ENCODE results near the gene ZNF362.
"Not testable (repeated sequence)": the region's sequence is repeated elsewhere in the genome, so short reads cannot be mapped to it uniquely, and the experiment has no call there.

ZNF362 gene

DNA sequence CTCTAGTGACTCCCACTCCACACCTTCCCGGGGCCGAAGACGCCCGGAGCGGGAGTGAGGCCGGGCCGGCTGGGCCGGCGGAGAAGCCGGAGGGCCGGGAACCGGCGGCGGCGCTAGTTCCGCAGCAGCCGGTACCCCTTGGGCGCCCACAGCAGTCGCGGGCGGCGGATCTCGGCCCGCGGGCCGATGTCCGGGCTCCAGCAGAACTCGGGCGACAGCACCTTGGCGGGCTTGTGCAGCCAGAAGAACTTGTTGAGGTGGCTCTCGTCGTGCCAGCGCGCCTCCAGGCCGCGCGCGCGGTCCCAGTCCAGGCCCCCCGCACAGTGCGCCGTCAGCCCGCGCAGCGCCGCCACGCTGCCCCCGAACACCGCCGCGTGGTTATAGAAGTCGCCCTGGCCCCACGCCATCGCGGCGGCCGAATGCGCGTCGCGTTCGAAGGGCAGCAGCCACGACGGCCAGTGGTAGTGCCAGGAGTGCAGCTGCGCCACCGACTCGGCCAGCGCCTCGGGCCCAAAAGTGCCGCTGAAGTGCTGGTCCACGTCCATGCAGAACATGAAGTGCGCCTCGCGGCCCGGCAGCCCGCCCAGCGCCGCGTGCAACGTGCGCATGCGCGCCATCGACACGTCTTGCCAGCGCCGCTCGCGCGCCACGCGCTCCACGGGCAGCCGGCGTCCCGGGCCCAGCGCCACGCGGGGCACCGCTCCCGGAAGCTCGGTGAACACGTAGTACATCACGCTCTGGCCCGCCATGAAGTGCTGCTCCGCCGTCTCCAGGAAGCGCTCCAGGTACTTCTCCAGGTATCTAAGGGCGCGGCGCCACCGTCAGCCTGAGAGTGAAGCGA lies 50.6 kb downstream of the ZNF362 start:
- Histone ChIP-seq H3K9me3 (ENCODE audit: control insufficient read depth, insufficient read depth, low read depth, low read length) (no peaks in the 10 kb centered on the region), H3K4me1 (ENCODE audit: control insufficient read depth, insufficient read depth, low read length) (no peaks in the 10 kb centered on the region), H3K27ac (ENCODE audit: extremely low read depth, low read depth, low read length) (no peak overlapping the region), H3K4me3 (ENCODE audit: low read depth, low read length) (no peak overlapping the region), H3K36me3 (ENCODE audit: control insufficient read depth in 2 of 2, insufficient read depth in 1 of 2, low read length in 2 of 2) (no peaks in the 10 kb centered on the region; a peak in 1 of 3 replicates)
- ChIA-PET CTCF (interaction anchor here (0.8 kb wide), 1 partner anchor 149 kb away, joined by 3 read pairs; no protein-coding TSS in a partner anchor), POLR2A (no interaction called here)
- TF ChIP-seq ZNF548 (tag by site-specific recombination; IDR thresholded peaks at IDR 0.05), result no peak
- TF ChIP-seq ZSCAN16 (tag by site-specific recombination; IDR thresholded peaks at IDR 0.05), result no peak
- TF ChIP-seq ZNF701 (tag by site-specific recombination; IDR thresholded peaks at IDR 0.05), result no peak

GRCh38 chr1:33307494-33307864 lies 51.2 kb downstream of the ZNF362 start:
- Histone ChIP-seq H3K27ac (ENCODE audit: extremely low read depth, low read depth, low read length) (no peak overlapping the region), H3K4me1 (ENCODE audit: control insufficient read depth, insufficient read depth, low read length) (no peaks in the 10 kb centered on the region), H3K36me3 (ENCODE audit: control insufficient read depth in 2 of 2, insufficient read depth in 1 of 2, low read length in 2 of 2) (no peaks in the 10 kb centered on the region), H3K9me3 (ENCODE audit: control insufficient read depth, insufficient read depth, low read depth, low read length) (no peaks in the 10 kb centered on the region), H3K4me3 (ENCODE audit: low read depth, low read length) (no peak overlapping the region)
- ChIA-PET CTCF (no interaction called here), POLR2A (no interaction called here)
- TF ChIP-seq ZIC2 (tag by site-specific recombination; IDR thresholded peaks at IDR 0.05), result no peak
- no peak for TF ChIP-seq YY1 (tag by site-specific recombination; IDR thresholded peaks at IDR 0.05)
- no peak for TF ChIP-seq ZNF426 (tag by site-specific recombination; IDR thresholded peaks at IDR 0.05)

DNA sequence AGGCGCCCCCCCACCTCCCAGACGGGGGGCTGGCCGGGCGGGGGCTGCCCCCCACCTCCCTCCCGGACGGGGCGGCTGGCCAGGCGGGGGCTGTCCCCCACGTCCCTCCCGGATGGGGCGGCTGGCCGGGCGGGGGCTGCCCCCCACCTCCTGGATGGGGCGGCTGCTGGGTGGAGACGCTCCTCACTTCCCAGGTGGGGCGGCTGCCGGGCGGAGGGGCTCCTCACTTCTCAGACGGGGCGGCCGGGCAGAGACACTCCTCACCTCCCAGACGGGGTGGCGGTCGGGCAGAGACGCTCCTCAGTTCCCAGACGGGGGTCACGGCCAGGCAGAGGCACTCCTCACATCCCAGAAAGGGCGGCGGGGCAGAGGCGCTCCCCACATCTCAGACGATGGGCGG lies 53.1 kb downstream of the ZNF362 start:
- H3K4me1 ChIP-seq (ENCODE audit: control insufficient read depth, insufficient read depth, low read length); H3K9me3 ChIP-seq (ENCODE audit: control insufficient read depth, insufficient read depth, low read depth, low read length); H3K36me3 ChIP-seq (ENCODE audit: control insufficient read depth in 2 of 2, insufficient read depth in 1 of 2, low read length in 2 of 2); H3K4me3 ChIP-seq (ENCODE audit: low read depth, low read length); POLR2A ChIA-PET; H3K27ac ChIP-seq (ENCODE audit: extremely low read depth, low read depth, low read length): not testable (repeated sequence)
- CTCF ChIA-PET, result interaction anchor here (1.7 kb wide), 1 partner anchor 14 kb away, joined by 6 read pairs; no protein-coding TSS in a partner anchor
- peak; percentile 61 for TF ChIP-seq KLF1 (tag by site-specific recombination; IDR thresholded peaks at IDR 0.05)

DNA sequence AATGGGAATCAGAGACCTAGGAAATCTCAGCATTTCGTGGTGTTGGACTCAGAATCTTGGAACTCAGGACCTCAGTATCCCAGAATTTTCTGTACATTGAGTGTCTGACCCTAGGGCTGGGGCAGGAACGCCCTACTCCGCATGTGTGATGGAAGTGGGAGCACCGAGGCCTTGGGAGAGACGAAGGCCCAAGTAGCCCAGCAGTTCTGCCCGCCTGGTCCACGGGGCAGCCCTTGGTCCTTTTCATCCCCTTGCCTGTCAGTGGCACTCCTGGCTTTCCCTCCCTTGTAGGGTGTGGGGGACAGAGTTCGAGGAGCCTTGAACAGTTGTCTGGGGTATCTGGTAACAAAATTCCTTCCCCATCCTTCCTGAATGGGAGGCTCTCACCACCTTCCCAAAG lies 54.4 kb downstream of the ZNF362 start:
- TF ChIP-seq ZNF404 (tag by site-specific recombination; IDR thresholded peaks at IDR 0.05) (no peak), KLF17 (tag by site-specific recombination; IDR thresholded peaks at IDR 0.05) (no peak), ZBTB7A (tag by site-specific recombination; IDR thresholded peaks at IDR 0.05; ENCODE audit: low read depth) (no peak), ZNF670 (tag by site-specific recombination; IDR thresholded peaks at IDR 0.05; ENCODE audit: low read depth) (no peak), TRIM28 (IDR thresholded peaks at IDR 0.05; ENCODE audit: borderline replicate concordance, low read length) (no peak), ZNF214 (tag by site-specific recombination; IDR thresholded peaks at IDR 0.05; ENCODE audit: borderline replicate concordance) (no peak), ZNF747 (tag by site-specific recombination; IDR thresholded peaks at IDR 0.05) (no peak)
- POLR2A ChIA-PET, result no interaction called here
- no peaks in the 10 kb centered on the region for H3K36me3 ChIP-seq (ENCODE audit: control insufficient read depth in 2 of 2, insufficient read depth in 1 of 2, low read length in 2 of 2)
- H3K4me3 ChIP-seq (ENCODE audit: low read depth, low read length), result no peak overlapping the region
- no peaks in the 10 kb centered on the region for H3K4me1 ChIP-seq (ENCODE audit: control insufficient read depth, insufficient read depth, low read length)
- CTCF ChIA-PET, result interaction anchor here (0.5 to 1.7 kb wide), 2 partner anchors 15 to 98 kb away, joined by 3 to 6 read pairs; no protein-coding TSS in a partner anchor
- H3K9me3 ChIP-seq (ENCODE audit: control insufficient read depth, insufficient read depth, low read depth, low read length), result no peaks in the 10 kb centered on the region
- no peak overlapping the region for H3K27ac ChIP-seq (ENCODE audit: extremely low read depth, low read depth, low read length)

Measured in HEK293 (cell line).